Measurements from ENCODE around the gene PEX19.

PEX19 gene

DNA sequence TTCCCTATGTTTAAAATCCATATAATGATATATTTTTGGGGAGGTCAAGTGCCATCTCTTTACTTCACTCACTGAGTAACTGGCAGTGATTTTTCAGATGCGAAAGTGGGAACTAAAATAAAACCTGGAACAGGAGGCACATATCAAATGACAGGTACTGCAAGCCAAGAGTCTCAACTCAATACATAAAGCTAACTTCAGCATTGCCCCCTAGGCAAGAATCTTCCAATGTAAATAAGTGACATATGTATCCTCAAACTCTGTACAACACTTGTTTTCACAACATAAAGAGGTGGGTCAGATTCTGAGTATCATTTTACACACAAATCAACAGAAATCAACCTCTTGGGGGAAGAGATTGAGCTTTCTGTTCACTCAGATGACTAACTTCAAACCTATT, 40.7 kb downstream of the PEX19 start:
- TF ChIP-seq, protein P1, sequence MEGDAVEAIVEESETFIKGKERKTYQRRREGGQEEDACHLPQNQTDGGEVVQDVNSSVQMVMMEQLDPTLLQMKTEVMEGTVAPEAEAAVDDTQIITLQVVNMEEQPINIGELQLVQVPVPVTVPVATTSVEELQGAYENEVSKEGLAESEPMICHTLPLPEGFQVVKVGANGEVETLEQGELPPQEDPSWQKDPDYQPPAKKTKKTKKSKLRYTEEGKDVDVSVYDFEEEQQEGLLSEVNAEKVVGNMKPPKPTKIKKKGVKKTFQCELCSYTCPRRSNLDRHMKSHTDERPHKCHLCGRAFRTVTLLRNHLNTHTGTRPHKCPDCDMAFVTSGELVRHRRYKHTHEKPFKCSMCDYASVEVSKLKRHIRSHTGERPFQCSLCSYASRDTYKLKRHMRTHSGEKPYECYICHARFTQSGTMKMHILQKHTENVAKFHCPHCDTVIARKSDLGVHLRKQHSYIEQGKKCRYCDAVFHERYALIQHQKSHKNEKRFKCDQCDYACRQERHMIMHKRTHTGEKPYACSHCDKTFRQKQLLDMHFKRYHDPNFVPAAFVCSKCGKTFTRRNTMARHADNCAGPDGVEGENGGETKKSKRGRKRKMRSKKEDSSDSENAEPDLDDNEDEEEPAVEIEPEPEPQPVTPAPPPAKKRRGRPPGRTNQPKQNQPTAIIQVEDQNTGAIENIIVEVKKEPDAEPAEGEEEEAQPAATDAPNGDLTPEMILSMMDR (IDR thresholded peaks at IDR 0.05; ENCODE audit: low read depth, low read length), result no peak
- DNase-seq (ENCODE audit: low read depth in 2 of 2), result no peak

GRCh38 chr1:160243767-160244166, 41.2 kb downstream of the PEX19 start:
- no peak for DNase-seq (ENCODE audit: low read depth in 2 of 2)
- TF ChIP-seq, protein P1 (IDR thresholded peaks at IDR 0.05; ENCODE audit: low read depth, low read length), result no peak
- H3K4me3 ChIP-seq (replicated peaks in 1 of 2; ENCODE audit: low read depth in 2 of 2, low read length in 2 of 2), result no peak overlapping the region

More for the DNA sequence above, 40.7 kb downstream of the PEX19 start:
- H3K4me3 ChIP-seq (replicated peaks in 1 of 2; ENCODE audit: low read depth in 2 of 2, low read length in 2 of 2), result no peak overlapping the region

GRCh38 chr1:160239582-160240299, 45.2 kb downstream of the PEX19 start:
- TF ChIP-seq, protein P1 (IDR thresholded peaks at IDR 0.05; ENCODE audit: low read depth, low read length), result no peak
- DNase-seq (ENCODE audit: low read depth in 2 of 2), result no peak
- no peak overlapping the region for H3K4me3 ChIP-seq (replicated peaks in 1 of 2; ENCODE audit: low read depth in 2 of 2, low read length in 2 of 2)

DNA sequence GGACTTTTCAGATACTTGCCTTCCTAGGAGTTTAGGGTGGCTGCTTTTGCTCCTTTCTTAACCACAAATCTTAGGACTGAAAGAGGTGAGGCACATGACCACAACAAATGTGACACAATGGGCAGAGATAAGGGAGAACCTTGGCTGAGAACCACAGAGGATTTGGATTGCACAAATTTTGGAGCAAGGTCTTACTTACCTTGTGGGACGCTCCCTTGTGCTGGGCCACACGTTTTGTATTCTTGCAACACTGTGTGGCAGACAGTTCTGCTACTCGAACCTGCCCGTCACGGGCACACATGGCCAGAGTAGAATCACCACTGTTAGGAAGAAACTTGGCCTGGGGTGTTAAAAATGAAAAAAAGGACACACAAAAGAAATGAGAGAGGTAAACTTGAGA, 46.5 kb downstream of the PEX19 start:
- TF ChIP-seq, protein P1 (IDR thresholded peaks at IDR 0.05; ENCODE audit: low read depth, low read length), result no peak
- no peak for DNase-seq (ENCODE audit: low read depth in 2 of 2)
- no peak overlapping the region for H3K4me3 ChIP-seq (replicated peaks in 1 of 2; ENCODE audit: low read depth in 2 of 2, low read length in 2 of 2)

DNA sequence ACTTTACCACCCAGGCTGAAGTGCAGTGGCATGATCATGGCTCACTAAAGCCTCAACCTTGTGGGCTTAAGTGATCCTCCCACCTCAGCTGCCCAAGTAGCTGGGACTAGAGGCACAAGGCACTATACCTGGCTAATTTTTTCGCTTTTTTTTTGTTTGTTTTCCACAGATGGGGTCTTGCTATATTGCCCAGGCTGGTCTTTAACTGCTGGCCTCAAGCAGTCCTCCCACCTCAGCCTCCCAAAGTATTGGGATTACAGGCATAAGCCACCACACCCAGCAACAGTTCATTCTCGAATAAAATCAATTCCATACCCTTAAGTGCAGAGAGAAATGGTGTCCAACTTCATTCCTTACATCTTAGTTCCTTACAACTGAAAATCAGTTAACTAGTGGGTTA, 47.4 kb downstream of the PEX19 start:
- TF ChIP-seq, protein P1 (IDR thresholded peaks at IDR 0.05; ENCODE audit: low read depth, low read length), result no peak

DNA sequence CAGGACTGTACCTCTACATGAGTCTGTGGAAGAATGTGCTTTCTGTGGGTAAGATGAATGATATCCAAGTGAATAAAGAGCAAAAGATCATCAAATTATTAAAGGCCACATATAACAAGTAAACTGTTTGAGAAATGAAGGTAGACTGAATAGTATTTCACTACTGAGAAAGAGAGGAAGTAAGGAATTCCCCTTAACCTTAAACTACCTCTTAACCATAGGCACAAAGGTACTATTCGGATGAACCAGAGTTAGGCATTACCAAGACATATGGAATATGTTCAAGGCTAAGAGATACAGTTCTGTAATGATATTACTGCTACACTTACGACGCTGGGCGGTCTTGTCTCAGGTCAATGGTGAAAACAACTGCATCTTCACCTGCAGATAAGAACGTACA, 48.1 kb downstream of the PEX19 start:
- no peak for DNase-seq (ENCODE audit: low read depth in 2 of 2)
- TF ChIP-seq, protein P1 (IDR thresholded peaks at IDR 0.05; ENCODE audit: low read depth, low read length), result no peak
- no peak overlapping the region for H3K4me3 ChIP-seq (replicated peaks in 1 of 2; ENCODE audit: low read depth in 2 of 2, low read length in 2 of 2)

More for the DNA sequence above, 47.4 kb downstream of the PEX19 start:
- H3K4me3 ChIP-seq (replicated peaks in 1 of 2; ENCODE audit: low read depth in 2 of 2, low read length in 2 of 2), result no peak overlapping the region
- no peak for DNase-seq (ENCODE audit: low read depth in 2 of 2)

GRCh38 chr1:160232911-160233310, 52.0 kb downstream of the PEX19 start:
- TF ChIP-seq, protein P1 (IDR thresholded peaks at IDR 0.05; ENCODE audit: low read depth, low read length), result no peak
- H3K4me3 ChIP-seq (replicated peaks in 1 of 2; ENCODE audit: low read depth in 2 of 2, low read length in 2 of 2), result no peak overlapping the region
- no peak for DNase-seq (ENCODE audit: low read depth in 2 of 2)

Data from cardiac fibroblast (primary cell).